GM12801 (cell line): ENCODE measurements around the gene KRTAP5-5.

Experiments
- CTCF ChIP-seq: IDR thresholded peaks from one replicate; pipeline ENCODE4 v1.5.1; 2011; ENCODE audit warnings: control low read depth; ENCODE audit not compliant: insufficient read length; ENCODE audit errors: extremely low read depth

KRTAP5-5 gene

GRCh38 chr11:1656061-1656441, 26.5 kb downstream of the KRTAP5-5 start:
- TF ChIP-seq CTCF, result no peak

GRCh38 chr11:1656670-1657069, 27.1 kb downstream of the KRTAP5-5 start:
- TF ChIP-seq CTCF, result no peak

GRCh38 chr11:1659506-1659905, 29.9 kb downstream of the KRTAP5-5 start:
- TF ChIP-seq CTCF, result no peak

GRCh38 chr11:1660111-1660867, 30.7 kb downstream of the KRTAP5-5 start:
- no peak for TF ChIP-seq CTCF

- TF ChIP-seq CTCF, result no peak
These were observed 35.7 kb downstream of the KRTAP5-5 start for GRCh38 chr11:1665313-1665712.

GRCh38 chr11:1667121-1667850, 37.7 kb downstream of the KRTAP5-5 start:
- no peak for TF ChIP-seq CTCF

GRCh38 chr11:1667906-1668305, 38.3 kb downstream of the KRTAP5-5 start:
- TF ChIP-seq CTCF, result no peak
